IgD-negative memory B cell (primary cell): ENCODE results near the gene ADAMTSL1. TPM values are rescaled to one million over a fixed set of nuclear protein-coding genes. Genes with fewer than 3 reads are reported as not detected.

Source experiments
- H3K27ac Mint-ChIP-seq, 3 donors: one replicate each; pipeline ENCODE4 v1.8.0; 2020 to 2022; ENCODE audit warnings: mild to moderate bottlenecking in 3 of 3, mixed read lengths in 3 of 3, moderate library complexity in 1 of 3
- H3K27me3 Mint-ChIP-seq: one replicate; pipeline ENCODE4 v1.8.0; 2021; ENCODE audit warnings: mixed read lengths
- H3K36me3 Mint-ChIP-seq: one replicate; pipeline ENCODE4 v1.8.0; 2020; ENCODE audit warnings: mild to moderate bottlenecking, mixed read lengths
- H3K4me1 Mint-ChIP-seq, 3 donors: one replicate each; pipeline ENCODE4 v1.8.0; 2020 to 2022; ENCODE audit warnings: mixed read lengths in 3 of 3, mild to moderate bottlenecking in 1 of 3
- H3K4me3 Mint-ChIP-seq, 4 donors: one replicate each; pipeline ENCODE4 v1.8.0; 2020 to 2022; ENCODE audit warnings: mild to moderate bottlenecking in 4 of 4, mixed read lengths in 4 of 4, moderate library complexity in 3 of 4
- H3K9me3 Mint-ChIP-seq, 3 donors: one replicate each; pipeline ENCODE4 v1.8.0; 2020 to 2021; ENCODE audit warnings: mixed read lengths in 3 of 3, mild to moderate bottlenecking in 1 of 3
- polyA plus RNA-seq: library from polyadenylated mRNA; unstranded; fragments of 300-500 nt; fragmentation: Illumina TruSeq; gene quantifications from one replicate; pipeline ENCODE4 v1.2.3, GENCODE V29; 2021

ADAMTSL1 gene
- polyA plus RNA-seq, 1 donor from 2014 or later, result not detected

- H3K4me1 Mint-ChIP-seq, result no peaks in the 10 kb centered on the region
These were observed 256.3 kb downstream of the ADAMTSL1 start for GRCh38 chr9:18730241-18730640.

GRCh38 chr9:18739127-18739526 lies 265.2 kb downstream of the ADAMTSL1 start:
- Mint-ChIP-seq H3K4me3 (no peak overlapping the region), H3K4me1 (no peaks in the 10 kb centered on the region), H3K27me3 (no peaks in the 10 kb centered on the region), H3K27ac (no peak overlapping the region), H3K9me3 (no peaks in the 10 kb centered on the region), H3K36me3 (no peaks in the 10 kb centered on the region)

More at GRCh38 chr9:18730241-18730640, 256.3 kb downstream of the ADAMTSL1 start:
- Mint-ChIP-seq H3K36me3 (no peaks in the 10 kb centered on the region), H3K9me3 (peaks cover 0 to 2% (median 0%) of the 10 kb centered on the region in 3 donors), H3K27me3 (no peaks in the 10 kb centered on the region), H3K27ac (no peak overlapping the region), H3K4me3 (no peak overlapping the region)

GRCh38 chr9:18739641-18740318 lies 265.8 kb downstream of the ADAMTSL1 start:
- Mint-ChIP-seq H3K36me3 (no peaks in the 10 kb centered on the region), H3K27ac (no peak overlapping the region), H3K4me3 (no peak overlapping the region), H3K4me1 (no peaks in the 10 kb centered on the region), H3K27me3 (no peaks in the 10 kb centered on the region), H3K9me3 (no peaks in the 10 kb centered on the region)

- no peak overlapping the region for H3K27ac Mint-ChIP-seq
- H3K27me3 Mint-ChIP-seq, result no peaks in the 10 kb centered on the region
- no peaks in the 10 kb centered on the region for H3K4me1 Mint-ChIP-seq
- H3K4me3 Mint-ChIP-seq, result no peak overlapping the region
- no peaks in the 10 kb centered on the region for H3K36me3 Mint-ChIP-seq
- H3K9me3 Mint-ChIP-seq, result no peaks in the 10 kb centered on the region
These were observed 267.4 kb downstream of the ADAMTSL1 start for GRCh38 chr9:18741359-18741758.

GRCh38 chr9:18741945-18742344 lies 268.0 kb downstream of the ADAMTSL1 start:
- Mint-ChIP-seq H3K4me1 (no peaks in the 10 kb centered on the region), H3K9me3 (no peaks in the 10 kb centered on the region), H3K4me3 (no peak overlapping the region), H3K27me3 (no peaks in the 10 kb centered on the region), H3K36me3 (no peaks in the 10 kb centered on the region), H3K27ac (no peak overlapping the region)

GRCh38 chr9:18743421-18743820 lies 269.5 kb downstream of the ADAMTSL1 start:
- Mint-ChIP-seq H3K4me3 (no peak overlapping the region), H3K36me3 (no peaks in the 10 kb centered on the region), H3K27ac (no peak overlapping the region), H3K4me1 (no peaks in the 10 kb centered on the region), H3K9me3 (no peaks in the 10 kb centered on the region), H3K27me3 (no peaks in the 10 kb centered on the region)

- no peak overlapping the region for H3K27ac Mint-ChIP-seq
- H3K9me3 Mint-ChIP-seq, result no peaks in the 10 kb centered on the region
- no peaks in the 10 kb centered on the region for H3K36me3 Mint-ChIP-seq
- H3K4me1 Mint-ChIP-seq, result no peaks in the 10 kb centered on the region
- no peaks in the 10 kb centered on the region for H3K27me3 Mint-ChIP-seq
- no peak overlapping the region for H3K4me3 Mint-ChIP-seq
These were observed 270.0 kb downstream of the ADAMTSL1 start for GRCh38 chr9:18743971-18744370.

- no peaks in the 10 kb centered on the region for H3K9me3 Mint-ChIP-seq
- no peaks in the 10 kb centered on the region for H3K27me3 Mint-ChIP-seq
- no peak overlapping the region for H3K27ac Mint-ChIP-seq
- H3K36me3 Mint-ChIP-seq, result no peaks in the 10 kb centered on the region
- no peaks in the 10 kb centered on the region for H3K4me1 Mint-ChIP-seq
- H3K4me3 Mint-ChIP-seq, result no peak overlapping the region
These were observed 271.8 kb downstream of the ADAMTSL1 start for GRCh38 chr9:18745710-18746109.

GRCh38 chr9:18746631-18747030 lies 272.7 kb downstream of the ADAMTSL1 start:
- Mint-ChIP-seq H3K4me3 (no peak overlapping the region), H3K4me1 (no peaks in the 10 kb centered on the region), H3K27ac (no peak overlapping the region), H3K9me3 (no peaks in the 10 kb centered on the region), H3K27me3 (no peaks in the 10 kb centered on the region), H3K36me3 (no peaks in the 10 kb centered on the region)

- Mint-ChIP-seq H3K27me3 (no peaks in the 10 kb centered on the region), H3K9me3 (no peaks in the 10 kb centered on the region), H3K27ac (no peak overlapping the region), H3K36me3 (peaks cover 1% of the 10 kb centered on the region), H3K4me1 (no peaks in the 10 kb centered on the region), H3K4me3 (no peak overlapping the region)
These were observed 273.6 kb downstream of the ADAMTSL1 start for GRCh38 chr9:18747595-18747994.

GRCh38 chr9:18748251-18748701 lies 274.3 kb downstream of the ADAMTSL1 start:
- Mint-ChIP-seq H3K4me3 (no peak overlapping the region), H3K36me3 (peaks cover 1% of the 10 kb centered on the region), H3K4me1 (no peaks in the 10 kb centered on the region), H3K27ac (no peak overlapping the region), H3K27me3 (no peaks in the 10 kb centered on the region), H3K9me3 (no peaks in the 10 kb centered on the region)

- Mint-ChIP-seq H3K36me3 (peaks cover 1% of the 10 kb centered on the region), H3K27me3 (no peaks in the 10 kb centered on the region)
These were observed 275.8 kb downstream of the ADAMTSL1 start for GRCh38 chr9:18749711-18750110.

GRCh38 chr9:18753904-18754303 lies 280.0 kb downstream of the ADAMTSL1 start:
- peaks cover 0 to 5% (median 2%) of the 10 kb centered on the region in 3 donors for H3K4me1 Mint-ChIP-seq

More at GRCh38 chr9:18749711-18750110, 275.8 kb downstream of the ADAMTSL1 start:
- no peaks in the 10 kb centered on the region for H3K9me3 Mint-ChIP-seq
- no peaks in the 10 kb centered on the region for H3K4me1 Mint-ChIP-seq
- H3K27ac Mint-ChIP-seq, result no peak overlapping the region
- H3K4me3 Mint-ChIP-seq, result no peak overlapping the region

GRCh38 chr9:18754537-18754936 lies 280.6 kb downstream of the ADAMTSL1 start:
- H3K27ac Mint-ChIP-seq, result no peak overlapping the region
- H3K4me1 Mint-ChIP-seq, result peaks cover 0 to 5% (median 2%) of the 10 kb centered on the region in 3 donors
- H3K27me3 Mint-ChIP-seq, result no peaks in the 10 kb centered on the region
- no peak overlapping the region for H3K4me3 Mint-ChIP-seq
- peaks cover 1% of the 10 kb centered on the region for H3K36me3 Mint-ChIP-seq
- no peaks in the 10 kb centered on the region for H3K9me3 Mint-ChIP-seq

More at GRCh38 chr9:18753904-18754303, 280.0 kb downstream of the ADAMTSL1 start:
- no peak overlapping the region for H3K4me3 Mint-ChIP-seq
- H3K36me3 Mint-ChIP-seq, result peaks cover 1% of the 10 kb centered on the region
- H3K27me3 Mint-ChIP-seq, result no peaks in the 10 kb centered on the region
- H3K27ac Mint-ChIP-seq, result no peak overlapping the region
- H3K9me3 Mint-ChIP-seq, result no peaks in the 10 kb centered on the region

- H3K4me3 Mint-ChIP-seq, result no peak overlapping the region
- peaks cover 1% of the 10 kb centered on the region for H3K36me3 Mint-ChIP-seq
- H3K27me3 Mint-ChIP-seq, result no peaks in the 10 kb centered on the region
- no peak overlapping the region for H3K27ac Mint-ChIP-seq
- H3K9me3 Mint-ChIP-seq, result no peaks in the 10 kb centered on the region
- H3K4me1 Mint-ChIP-seq, result peaks cover 0 to 5% (median 2%) of the 10 kb centered on the region in 3 donors
These were observed 281.3 kb downstream of the ADAMTSL1 start for GRCh38 chr9:18755263-18755662.

GRCh38 chr9:18756712-18757125 lies 282.8 kb downstream of the ADAMTSL1 start:
- no peak overlapping the region for H3K4me3 Mint-ChIP-seq
- peaks cover 0 to 5% (median 2%) of the 10 kb centered on the region in 3 donors for H3K4me1 Mint-ChIP-seq
- H3K36me3 Mint-ChIP-seq, result peaks cover 1% of the 10 kb centered on the region
- H3K27me3 Mint-ChIP-seq, result no peaks in the 10 kb centered on the region
- no peaks in the 10 kb centered on the region for H3K9me3 Mint-ChIP-seq
- H3K27ac Mint-ChIP-seq, result no peak overlapping the region
